Stimulated activated CD8-positive, alpha-beta memory T cell treated with anti-CD3 and anti-CD28 coated beads, Interleukin-12 subunit alpha, Interleukin-12 subunit beta, amount 100 ng/mL, for 24 hours (primary cell): ENCODE results near the gene C11orf86.
"Not testable (repeated sequence)": the region's sequence is repeated elsewhere in the genome, so short reads cannot be mapped to it uniquely, and the experiment has no call there.

Source experiments
- DNase-seq: peaks from one replicate; pipeline ENCODE4 v3.0.0-alpha.2; 2020; ENCODE audit errors: extremely low read depth

The C11orf86 gene

DNA sequence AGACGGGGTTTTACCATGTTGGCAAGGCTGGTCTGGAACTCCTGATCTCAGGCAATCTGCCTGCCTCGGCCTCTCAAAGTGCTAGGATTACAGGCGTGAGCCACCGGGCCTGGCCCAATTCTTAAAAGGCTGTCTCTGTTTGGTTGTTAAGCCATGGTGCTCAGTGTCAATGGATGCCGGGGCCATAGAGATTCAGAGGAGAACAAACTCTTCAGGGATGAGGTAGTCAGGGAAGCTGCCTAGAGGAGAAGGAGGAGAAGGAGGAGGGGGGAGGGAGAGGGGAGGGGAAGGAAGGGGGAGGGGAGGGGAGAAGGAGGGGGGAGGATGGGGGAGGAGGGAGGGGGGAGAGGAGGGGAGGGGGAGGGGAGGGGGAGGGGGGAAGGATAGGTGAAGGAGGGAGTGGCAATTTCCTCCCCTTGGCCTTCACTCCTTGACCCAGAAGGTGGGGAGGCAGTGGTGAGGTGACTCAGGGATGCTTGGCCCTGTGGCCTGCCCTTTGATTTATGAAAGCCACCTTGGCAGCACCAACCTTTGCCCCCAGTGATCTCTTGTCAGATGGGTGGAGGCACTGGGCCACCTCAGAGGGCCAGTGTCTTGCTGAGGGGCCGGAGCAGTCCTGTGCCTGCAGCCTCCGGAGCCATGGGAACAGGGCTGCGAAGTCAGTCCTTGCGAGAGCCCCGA is at the start of gene C11orf86:
TSS of gene C11orf86 (plus strand) at position 581 of the 681 bp plus-strand sequence. CDS start at position 640, 59 bp downstream.
- DNase-seq = no peak

- DNase-seq = no peak
These were observed 45.4 kb upstream of the C11orf86 start for GRCh38 chr11:66929753-66930152.

DNA sequence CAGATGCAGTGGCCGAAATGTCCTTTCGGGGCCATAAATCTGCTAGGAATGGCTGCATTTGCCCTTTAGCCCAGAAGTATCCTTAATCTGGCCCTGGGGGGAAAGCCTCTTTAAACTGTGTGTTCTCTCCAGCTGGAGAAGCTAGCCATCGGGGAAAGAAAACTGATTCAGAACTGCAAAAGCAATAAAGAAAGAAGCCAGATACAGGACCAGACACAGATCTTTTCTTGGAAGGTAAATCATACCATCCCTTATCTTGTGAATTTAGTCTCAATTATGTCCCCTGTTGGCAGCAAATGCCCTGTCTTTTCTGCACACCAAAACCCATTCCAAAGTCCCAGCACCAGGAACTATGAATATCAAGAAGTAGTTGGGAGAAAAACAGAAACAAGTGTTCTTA is 42.6 kb upstream of the C11orf86 start:
- DNase-seq = no peak

DNA sequence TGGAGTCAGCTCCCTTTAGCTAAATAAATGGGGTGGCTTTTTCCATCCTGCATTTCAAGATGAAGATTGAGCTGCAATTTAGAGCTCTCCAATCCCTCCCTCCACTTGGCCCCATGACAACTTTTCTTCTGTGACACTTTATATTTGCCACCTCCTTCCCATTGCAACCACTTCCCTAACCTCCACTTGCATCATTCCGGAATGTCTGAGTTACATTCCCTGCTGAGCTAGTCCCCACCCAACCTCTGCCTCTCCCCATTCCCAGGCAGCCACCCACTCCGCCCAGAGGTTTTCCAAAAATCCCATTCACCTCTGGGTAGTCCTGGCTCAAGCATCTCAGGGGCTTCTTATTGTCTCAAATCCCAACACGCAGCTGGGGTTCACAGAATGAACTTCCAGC is 41.6 kb upstream of the C11orf86 start:
- DNase-seq = no peak

GRCh38 chr11:66934950-66935779 is 39.9 kb upstream of the C11orf86 start:
- no peak for DNase-seq

GRCh38 chr11:66936311-66936711 is 38.8 kb upstream of the C11orf86 start:
- no peak for DNase-seq

DNA sequence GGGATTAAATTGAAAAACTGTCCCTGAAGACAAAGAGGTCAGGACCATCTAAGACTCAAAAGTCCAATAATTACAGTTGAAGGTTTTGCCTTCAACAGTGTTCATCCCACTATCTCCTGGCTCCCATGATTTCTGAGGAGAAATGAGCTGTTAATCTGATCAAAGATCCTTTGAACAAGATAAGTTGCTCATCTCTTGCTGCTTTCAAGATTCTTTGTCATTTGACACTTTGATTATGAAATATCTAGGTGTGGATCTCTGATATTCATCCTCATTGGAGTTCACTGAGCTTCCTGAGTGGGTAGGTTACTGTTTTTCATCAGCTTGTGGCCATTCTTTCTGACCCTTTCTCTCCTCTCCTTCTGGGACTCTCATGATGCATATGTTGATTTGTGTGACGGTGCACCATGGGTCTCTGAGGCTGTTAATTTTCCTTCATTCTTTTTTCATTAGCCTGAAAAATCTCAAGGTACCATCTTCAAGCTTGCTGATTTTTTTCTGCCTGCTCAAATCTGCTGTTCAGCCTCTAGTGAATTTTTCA is 37.8 kb upstream of the C11orf86 start:
- no peak for DNase-seq

- DNase-seq = no peak
These were observed 36.4 kb upstream of the C11orf86 start for GRCh38 chr11:66938582-66939135.

GRCh38 chr11:66950112-66950535 is 25.0 kb upstream of the C11orf86 start:
- DNase-seq = no peak

DNA sequence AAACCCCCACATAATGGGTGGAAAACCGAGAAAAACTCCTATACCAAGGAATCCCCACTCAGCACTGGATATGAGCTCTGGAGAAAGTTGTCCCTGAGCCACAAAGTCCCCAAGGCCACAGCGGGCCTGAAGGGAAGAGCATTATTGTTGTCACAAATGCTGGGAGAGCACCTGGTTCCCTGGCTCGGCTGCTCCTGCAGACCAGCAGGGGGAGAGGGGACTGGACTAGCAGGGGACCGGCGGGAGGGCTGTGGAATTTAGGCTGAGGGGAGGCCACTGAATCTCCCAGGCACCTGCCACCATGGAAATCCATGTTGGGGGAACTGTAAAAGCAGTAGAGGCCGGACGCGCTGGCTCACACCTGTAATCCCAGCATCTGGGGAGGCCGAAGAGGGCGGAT is 24.0 kb upstream of the C11orf86 start:
- no peak for DNase-seq

DNA sequence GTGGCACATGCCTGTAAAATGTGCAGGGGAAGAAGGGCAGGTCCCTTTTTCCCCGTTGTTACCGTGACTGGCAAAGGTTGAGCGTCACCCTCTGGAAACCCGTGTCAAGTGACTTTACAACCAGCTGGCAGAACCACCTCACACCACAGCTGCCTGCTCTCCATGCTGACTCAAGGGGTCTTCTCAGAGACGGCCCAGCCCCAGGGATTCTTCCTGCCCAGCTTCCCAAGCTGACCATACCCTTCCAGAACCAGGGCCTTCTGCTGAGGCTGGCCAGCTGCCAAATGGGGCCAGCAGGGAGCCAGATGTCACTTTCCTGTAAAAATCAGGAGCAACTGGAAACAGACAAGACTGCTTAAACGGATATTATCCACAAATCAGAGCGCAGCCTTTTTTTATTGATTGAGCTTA is 23.2 kb upstream of the C11orf86 start:
- DNase-seq = no peak

GRCh38 chr11:66953081-66953833 is 21.8 kb upstream of the C11orf86 start:
- no peak for DNase-seq

GRCh38 chr11:66956689-66957290 is 18.3 kb upstream of the C11orf86 start:
- no peak for DNase-seq

GRCh38 chr11:66957971-66958231 is 17.2 kb upstream of the C11orf86 start:
- DNase-seq = no peak

- DNase-seq = peak; percentile 94
These were observed 16.7 kb upstream of the C11orf86 start, which contains the start of gene PC for GRCh38 chr11:66958232-66958955. Gene PC, minus strand, starts transcription at chr11:66958383. Its CDS starts 86,224 bp downstream, at chr11:66872159.

DNA sequence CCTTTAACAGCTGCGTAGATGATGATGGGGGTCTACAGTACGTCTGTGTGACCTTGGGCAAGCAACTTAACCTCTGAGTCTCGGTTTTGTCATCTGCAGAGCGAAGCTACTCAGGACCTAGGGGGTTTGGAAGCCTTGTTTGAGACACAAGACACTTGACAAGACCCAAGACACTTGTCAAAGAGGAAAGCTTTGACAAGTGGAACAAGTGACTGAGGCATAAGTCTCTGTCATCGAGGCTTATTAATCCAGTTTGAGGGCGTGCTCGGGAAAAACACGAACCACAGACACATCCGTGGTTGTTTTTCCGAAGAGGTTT is 16.2 kb upstream of the C11orf86 start:
- no peak for DNase-seq

- not testable (repeated sequence) for DNase-seq
These were observed 13.4 kb upstream of the C11orf86 start for GRCh38 chr11:66961691-66962213.

DNA sequence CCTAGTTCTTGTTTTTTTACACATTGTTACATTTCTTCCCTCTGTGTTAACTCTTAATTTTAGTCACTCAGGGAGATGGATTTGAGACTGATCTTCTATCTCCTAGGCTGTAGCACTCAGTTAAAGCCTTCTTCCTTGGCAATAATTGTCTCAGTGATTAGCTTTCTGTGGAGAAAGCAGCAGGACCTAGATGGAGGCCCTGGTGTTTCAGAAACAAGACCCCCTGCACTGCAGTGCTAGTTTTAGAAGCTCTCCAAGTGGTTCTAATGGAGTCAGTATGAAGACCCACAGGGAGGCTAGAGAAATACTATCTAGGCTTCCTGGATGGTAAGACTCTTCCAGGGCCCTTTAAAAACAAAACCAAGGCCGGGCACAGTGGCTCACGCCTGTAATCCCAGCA is 12.9 kb upstream of the C11orf86 start:
- no peak for DNase-seq

GRCh38 chr11:66962801-66963200 is 12.3 kb upstream of the C11orf86 start:
- DNase-seq = no peak

- no peak for DNase-seq
These were observed 10.6 kb upstream of the C11orf86 start for GRCh38 chr11:66964495-66964894.

GRCh38 chr11:66966351-66966750 is 8.8 kb upstream of the C11orf86 start:
- DNase-seq = no peak
